Smooth muscle cell (in vitro differentiated cells): ENCODE results near the gene CFDP1. TPM values are rescaled to one million over a fixed set of nuclear protein-coding genes. Genes with fewer than 3 reads are reported as not detected.

ENCODE experiments used
- DNase-seq: peaks from one replicate; lab custom pipeline; 2025; ENCODE audit not compliant: unreplicated experiment; lab: John Stamatoyannopoulos, UW
- H2AFZ ChIP-seq: fragments of 200-600 bp; sonication (generic); 2 replicates; pipeline ENCODE4 v1.6.0; 2016; ENCODE audit warnings: antibody characterized with exemption, low read depth, mild to moderate bottlenecking
- H3F3A ChIP-seq: fragments of 200-600 bp; sonication (generic); 2 replicates; pipeline ENCODE4 v1.6.0; 2017; ENCODE audit warnings: antibody characterized with exemption, low read depth
- H3K27ac ChIP-seq: fragments of 200-600 bp; sonication (generic); 2 replicates; pipeline ENCODE4 v1.5.1; 2016; ENCODE audit warnings: low read depth, mild to moderate bottlenecking
- H3K27me3 ChIP-seq: fragments of 200-600 bp; sonication (generic); 2 replicates; pipeline ENCODE4 v1.6.1; 2016; ENCODE audit warnings: low read depth, mild to moderate bottlenecking
- H3K36me3 ChIP-seq: fragments of 200-600 bp; sonication (generic); 2 replicates; pipeline ENCODE4 v1.5.1; 2016; ENCODE audit warnings: low read depth
- H3K4me1 ChIP-seq: fragments of 200-600 bp; sonication (generic); 2 replicates; pipeline ENCODE4 v1.5.1; 2016; ENCODE audit warnings: low read depth
- H3K4me2 ChIP-seq: fragments of 200-600 bp; sonication (generic); 2 replicates; pipeline ENCODE4 v1.6.0; 2016; ENCODE audit warnings: mild to moderate bottlenecking
- H3K4me3 ChIP-seq: fragments of 200-600 bp; sonication (generic); 2 replicates; pipeline ENCODE4 v1.5.1; 2016; ENCODE audit warnings: mild to moderate bottlenecking
- H3K79me2 ChIP-seq: fragments of 200-600 bp; sonication (generic); 2 replicates; pipeline ENCODE4 v1.6.0; 2016; ENCODE audit warnings: low read depth, mild to moderate bottlenecking
- H3K9ac ChIP-seq: fragments of 200-600 bp; sonication (generic); 2 replicates; pipeline ENCODE4 v1.6.0; 2016; ENCODE audit warnings: low read depth
- H3K9me3 ChIP-seq: fragments of 200-600 bp; sonication (generic); replicated peaks from 2 replicates; pipeline ENCODE4 v1.5.1; 2016; ENCODE audit warnings: low read depth
- H4K20me1 ChIP-seq: fragments of 200-600 bp; sonication (generic); 2 replicates; pipeline ENCODE4 v1.6.0; 2016; ENCODE audit warnings: low read depth
- CTCF ChIP-seq: fragments of 200-600 bp; sonication (generic); IDR thresholded peaks from 2 replicates; pipeline ENCODE4 v1.5.1; 2017; ENCODE audit warnings: borderline replicate concordance, mild to moderate bottlenecking, antibody characterized with exemption; ENCODE audit not compliant: insufficient read depth, poor library complexity, severe bottlenecking
- WGBS: methylation state at CpG from one replicate; pipeline ENCODE4 v1.1.7; 2016; ENCODE audit warnings: low lambda C conversion rate; 5-methylcytosine and 5-hydroxymethylcytosine counted together
- polyA plus RNA-seq: library from polyadenylated mRNA; unstranded; fragments of >200 nt; fragmentation: Nextera tagmentation; extraction: Ambion mirVana; gene quantifications from 2 replicates; pipeline ENCODE4 v1.2.1, GENCODE V29; 2016
- total RNA-seq: library from RNA; depleted of rRNA; stranded (reverse); fragments of >200 nt; gene quantifications from 2 replicates; pipeline ENCODE4 v1.2.3, GENCODE V29; 2014

Gene CFDP1
- total and polyA plus RNA-seq, 2 experiments from 2014 or later: 59.0 to 91.0 TPM

- Histone ChIP-seq H3K4me3 (no peak overlapping the region), H2AFZ (no peak overlapping the region), H3F3A (peaks cover 21% of the 10 kb centered on the region), H4K20me1 (no peaks in the 10 kb centered on the region), H3K4me1 (peaks cover 31% of the 10 kb centered on the region), H3K79me2 (no peaks in the 10 kb centered on the region), H3K9me3 (no peaks in the 10 kb centered on the region), H3K4me2 (peak overlapping the region; percentile 36), H3K27me3 (no peaks in the 10 kb centered on the region), H3K9ac (peak overlapping the region; percentile 23), H3K27ac (peak overlapping the region; percentile 98), H3K36me3 (no peaks in the 10 kb centered on the region)
- DNase-seq: no peak
- WGBS: 56% methylated on average over 7 of the region's 7 CpGs
- TF ChIP-seq CTCF: no peak
Observed at GRCh38 chr16:75317101-75317522, 116.2 kb downstream of the CFDP1 start.

- peaks cover 16% of the 10 kb centered on the region for H3F3A ChIP-seq
- no peak overlapping the region for H3K4me3 ChIP-seq
- H3K36me3 ChIP-seq: no peaks in the 10 kb centered on the region
- no peaks in the 10 kb centered on the region for H3K79me2 ChIP-seq
- no peak for TF ChIP-seq CTCF
- H3K9me3 ChIP-seq: no peaks in the 10 kb centered on the region
- H3K27me3 ChIP-seq: no peaks in the 10 kb centered on the region
- no peak overlapping the region for H3K27ac ChIP-seq
- H4K20me1 ChIP-seq: no peaks in the 10 kb centered on the region
- no peak for DNase-seq
- 94% methylated on average over 6 of the region's 6 CpGs for WGBS
- no peak overlapping the region for H3K9ac ChIP-seq
- no peak overlapping the region for H2AFZ ChIP-seq
- peaks cover 31% of the 10 kb centered on the region for H3K4me1 ChIP-seq
- H3K4me2 ChIP-seq: no peak overlapping the region
Observed at GRCh38 chr16:75315539-75316306, 117.6 kb downstream of the CFDP1 start.

GRCh38 chr16:75312875-75313274, 120.4 kb downstream of the CFDP1 start:
- Histone ChIP-seq H3K27me3 (no peaks in the 10 kb centered on the region), H3K9ac (no peak overlapping the region), H3K4me3 (no peak overlapping the region), H2AFZ (no peak overlapping the region), H3K79me2 (no peaks in the 10 kb centered on the region), H4K20me1 (no peaks in the 10 kb centered on the region), H3K36me3 (no peaks in the 10 kb centered on the region), H3K4me2 (no peak overlapping the region), H3K4me1 (peaks cover 9% of the 10 kb centered on the region), H3K27ac (no peak overlapping the region), H3K9me3 (no peaks in the 10 kb centered on the region), H3F3A (peaks cover 5% of the 10 kb centered on the region)
- DNase-seq: no peak
- no peak for TF ChIP-seq CTCF
- WGBS: 90% methylated on average over 4 of the region's 4 CpGs
